Stimulated activated CD4-positive, alpha-beta T cell treated with anti-CD3 and anti-CD28 coated beads, Interleukin-1b, Interleukin-23, amount 100 ng/mL, for 48 hours (primary cell): ENCODE data around the gene MAP2K3.

Experiments used
- DNase-seq: peaks from one replicate; pipeline ENCODE4 v3.0.0-alpha.2; 2020

The MAP2K3 gene

DNA sequence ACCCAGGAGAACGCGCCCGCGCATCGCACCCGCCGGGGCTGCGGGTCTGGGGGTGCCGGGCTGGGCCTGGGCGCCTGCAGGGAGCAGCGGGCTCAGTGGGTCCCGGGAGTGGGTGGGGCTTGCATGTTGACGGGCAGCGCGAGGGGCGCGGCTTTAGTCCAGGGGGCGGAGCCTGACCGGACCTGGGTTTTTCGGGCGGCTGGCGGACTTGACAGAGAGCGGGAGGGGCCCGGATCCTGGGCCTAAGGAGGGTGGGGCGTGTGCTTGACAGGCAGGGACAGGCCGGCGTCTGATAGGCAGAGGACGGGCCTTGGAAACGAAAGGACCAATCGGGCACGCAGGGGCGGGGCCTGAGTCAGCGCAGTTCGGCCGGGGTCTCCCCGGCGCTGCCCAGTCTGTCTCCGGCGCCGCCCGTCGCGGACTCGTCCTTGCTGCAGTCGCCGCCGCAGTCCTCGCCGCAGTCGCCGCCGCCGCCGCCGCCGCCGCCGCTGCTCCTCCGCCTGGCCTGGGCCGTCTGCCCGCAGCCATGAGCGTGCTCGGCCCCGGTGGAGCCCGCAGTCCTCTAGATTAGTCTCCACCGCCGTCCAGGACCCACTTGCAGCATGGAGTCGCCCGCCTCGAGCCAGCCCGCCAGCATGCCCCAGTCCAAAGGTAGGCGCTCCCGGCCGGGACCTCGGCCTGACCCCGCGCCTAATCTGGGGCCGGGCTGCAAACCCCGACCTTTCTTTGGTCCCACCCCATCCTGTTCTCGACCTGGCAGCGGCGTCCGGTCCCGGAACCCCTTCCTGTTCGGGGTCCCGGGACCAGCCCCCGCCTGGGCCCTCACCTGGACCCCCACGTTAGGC lies at the start of gene MAP2K3:
Gene MAP2K3, plus strand, starts transcription at position 393 of the 845 bp plus-strand sequence. Its CDS starts 210 bp downstream, at position 603.
- DNase-seq: peak; percentile 98

DNA sequence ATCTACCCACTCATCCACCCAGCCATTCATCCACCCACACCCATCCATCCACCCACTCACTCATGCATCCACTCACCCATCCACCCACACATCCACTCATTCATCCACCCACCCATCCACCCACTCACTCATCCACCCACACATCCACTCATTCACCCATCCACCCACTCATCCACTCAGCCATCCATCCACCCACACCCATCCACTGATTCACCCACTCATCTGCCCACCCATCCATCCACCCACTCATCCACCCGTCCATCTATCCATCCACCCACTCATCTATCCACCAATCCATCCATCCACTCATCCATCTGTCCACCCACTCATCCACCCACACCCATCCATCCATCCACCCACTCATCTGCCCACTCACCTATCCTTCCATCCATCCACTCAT lies 48.6 kb upstream of the MAP2K3 start:
- DNase-seq: no peak

DNA sequence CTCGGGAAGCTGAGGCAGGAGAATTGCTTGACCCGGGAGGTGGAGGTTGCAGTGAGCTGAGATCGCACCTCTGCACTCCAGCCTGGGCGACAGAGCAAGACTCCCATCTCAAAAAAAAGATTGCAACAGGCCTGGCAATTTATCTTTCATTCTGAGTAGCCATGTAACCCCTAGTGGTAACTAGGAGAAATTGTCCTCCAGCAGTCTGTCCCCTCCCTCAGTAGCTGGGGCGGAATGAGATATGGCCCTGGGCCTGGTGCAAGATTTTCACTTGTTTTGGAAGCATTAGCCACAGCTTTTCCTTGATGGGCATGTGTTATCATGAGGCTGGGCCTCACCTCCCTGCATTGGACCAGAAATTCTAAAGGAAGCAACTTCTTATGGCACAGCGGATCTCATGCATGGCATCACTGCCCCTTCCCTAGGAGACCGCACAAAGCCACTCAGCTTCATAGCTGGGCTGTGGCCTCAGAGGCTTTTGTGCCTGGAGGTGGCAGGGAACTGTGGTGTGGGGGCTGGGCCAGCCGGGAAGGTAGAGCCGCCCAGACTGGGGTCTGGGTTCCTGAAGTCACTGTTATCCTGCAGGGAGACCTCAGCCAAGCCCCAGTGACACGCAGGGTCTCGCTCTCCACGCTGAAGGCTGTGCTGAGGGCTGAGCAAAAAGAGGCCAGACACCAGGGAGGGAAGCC lies 44.7 kb upstream of the MAP2K3 start:
- no peak for DNase-seq

DNA sequence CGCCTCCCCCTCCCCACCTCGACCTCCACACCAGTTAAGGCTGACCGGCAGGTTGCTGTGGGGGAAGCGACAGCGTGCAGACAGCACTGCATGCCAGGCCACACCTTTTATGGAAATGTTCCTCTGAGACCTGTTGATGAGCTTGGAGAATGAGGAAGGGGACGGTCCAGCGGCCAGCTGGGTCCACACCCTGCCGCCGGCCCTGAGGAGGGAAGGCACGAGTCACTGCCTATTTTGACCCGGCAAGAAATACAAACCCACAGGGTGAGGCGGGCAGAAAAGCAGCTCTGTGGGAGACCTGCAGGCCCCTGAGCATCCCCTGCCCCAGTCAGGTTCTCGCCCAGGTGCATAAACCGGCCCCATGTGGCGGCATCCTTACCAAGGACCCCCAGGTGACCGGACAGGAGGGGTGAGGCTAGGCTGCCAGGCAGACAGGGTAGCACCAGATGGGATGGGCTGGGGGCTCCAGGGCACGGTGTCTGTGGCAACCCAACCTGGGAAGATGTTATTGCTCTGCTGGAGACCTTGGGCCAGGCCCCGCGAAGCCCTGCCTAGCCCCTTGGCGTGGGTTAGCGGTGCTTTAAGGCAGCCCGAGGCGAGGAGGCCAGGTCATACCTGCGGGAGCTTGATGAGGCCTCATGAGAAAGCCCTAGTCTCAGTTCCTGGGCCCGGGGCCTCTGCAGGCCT lies 44.0 kb upstream of the MAP2K3 start:
- DNase-seq: no peak

DNA sequence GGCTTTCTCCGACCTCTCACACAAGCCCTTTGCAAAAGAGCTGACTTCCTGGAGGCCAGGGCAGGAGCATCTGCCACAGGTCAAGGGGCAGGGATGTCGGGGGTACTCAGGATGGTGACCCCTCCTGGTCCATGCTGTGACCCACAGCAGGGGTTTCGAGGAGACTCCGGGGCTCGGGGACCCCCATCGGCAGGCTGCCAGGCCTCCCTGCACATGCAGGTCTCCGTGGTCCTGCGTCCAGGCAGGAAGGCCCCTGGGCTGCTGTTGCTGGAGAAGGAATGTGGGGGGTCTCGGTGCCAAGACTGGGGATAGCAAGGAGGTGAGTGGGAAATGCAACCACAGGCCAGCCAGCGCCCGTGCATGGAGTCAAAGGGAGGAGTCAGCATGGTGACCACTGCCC lies 42.9 kb upstream of the MAP2K3 start:
- DNase-seq: no peak

DNA sequence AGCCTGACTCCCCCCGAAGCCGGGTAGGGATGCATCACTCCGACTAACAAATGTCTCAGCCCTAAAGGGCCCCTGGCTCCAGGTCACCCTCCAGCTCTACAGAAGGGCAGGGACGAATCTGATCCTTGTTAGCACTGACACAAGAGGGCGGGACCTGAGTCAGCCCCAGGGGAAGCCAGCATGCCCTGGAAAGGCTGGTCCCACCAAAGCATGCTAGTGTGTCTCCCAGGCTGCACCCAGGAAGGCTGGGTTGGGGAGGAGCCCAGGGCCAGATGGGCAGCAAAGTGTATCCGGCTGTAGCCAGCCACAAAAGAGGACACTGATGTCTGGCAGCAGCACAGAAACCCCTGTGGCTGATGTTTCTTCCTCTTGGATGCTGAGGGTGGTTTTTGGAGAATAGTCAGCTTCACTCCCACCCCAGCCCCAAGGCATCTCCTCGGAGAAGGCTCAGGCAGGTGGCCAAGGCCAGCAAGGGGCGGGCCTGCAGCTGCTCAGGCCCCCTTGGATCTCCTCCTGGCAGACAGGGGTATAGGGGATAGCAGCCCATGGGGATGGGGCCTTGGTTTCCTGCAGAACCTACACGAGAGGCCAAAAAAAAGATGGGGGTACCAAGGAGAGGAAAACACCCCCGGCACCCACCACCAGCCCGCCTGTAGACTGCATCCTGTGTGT lies 42.3 kb upstream of the MAP2K3 start:
- no peak for DNase-seq

DNA sequence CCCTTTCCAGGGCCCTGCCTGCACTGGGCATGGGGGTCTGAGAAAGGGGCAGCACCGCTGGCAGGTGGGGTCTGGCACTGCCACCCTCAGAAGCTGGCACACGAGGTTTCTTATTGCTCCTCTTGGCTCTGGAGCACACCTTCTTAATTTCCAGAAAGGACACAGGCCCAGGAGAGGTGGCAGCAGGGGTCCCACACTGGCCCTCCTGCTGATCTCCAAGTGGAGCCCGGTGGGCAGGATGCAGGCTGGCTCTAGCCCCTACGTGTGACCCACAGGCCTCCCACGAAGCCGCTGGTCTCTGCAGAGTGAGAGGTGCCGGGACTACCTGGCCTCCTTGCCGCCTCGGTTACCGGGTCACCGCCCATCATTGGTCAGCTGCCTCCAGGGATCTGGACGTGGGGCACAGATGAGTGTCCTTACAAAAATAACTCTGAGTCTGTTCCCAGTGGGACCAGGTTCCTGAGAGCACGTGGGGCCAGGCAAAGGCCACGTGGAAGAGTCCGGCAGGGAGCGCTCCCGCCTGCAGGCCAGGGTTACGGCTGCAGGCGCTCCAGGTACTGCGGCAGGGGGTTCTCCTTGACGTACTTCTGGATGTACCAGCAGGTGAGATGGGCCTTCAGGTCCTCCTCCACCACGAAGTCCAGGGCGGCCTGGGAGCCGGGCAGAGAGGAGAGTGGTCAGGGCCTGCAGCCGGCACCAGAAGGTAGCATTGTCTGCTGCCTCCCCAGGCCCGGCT lies 41.6 kb upstream of the MAP2K3 start:
- DNase-seq: no peak

DNA sequence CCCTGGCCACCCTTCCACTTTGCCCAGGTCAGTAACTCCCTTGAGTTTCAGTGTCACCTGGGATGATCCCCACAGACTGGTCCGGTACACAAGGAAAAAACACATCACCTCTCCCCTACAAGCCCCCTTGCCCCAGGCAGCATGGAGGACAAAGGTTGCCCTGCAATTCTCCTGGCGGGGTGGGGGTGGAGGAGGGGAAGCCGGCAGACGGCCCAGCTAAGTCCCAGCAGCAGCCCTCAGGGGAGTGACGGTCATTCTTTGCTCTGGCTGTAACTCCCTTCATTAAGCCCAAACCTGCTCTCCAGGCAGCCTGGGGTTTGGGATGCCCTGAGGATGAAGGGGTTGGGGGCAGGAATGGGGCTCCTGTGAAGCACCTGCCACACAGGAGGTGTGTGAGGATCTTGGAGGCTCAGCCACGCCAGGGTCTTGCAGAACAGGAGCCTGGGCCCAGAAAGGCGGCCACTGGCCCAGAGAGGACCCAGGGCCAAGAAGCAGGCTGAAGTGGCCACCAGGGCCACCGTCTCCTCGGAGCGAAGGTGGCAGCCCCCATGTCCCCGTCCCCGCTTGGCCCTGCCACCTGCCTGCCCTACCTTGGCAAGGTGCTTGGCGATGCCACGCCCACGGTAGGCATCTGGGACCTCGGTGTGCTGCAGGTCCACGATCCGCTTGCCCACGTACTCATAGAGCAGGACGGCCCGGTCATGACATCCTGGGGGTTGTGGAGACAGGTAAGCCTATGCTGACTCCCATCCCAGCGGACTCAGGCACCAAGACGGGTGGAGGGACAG lies 40.8 kb upstream of the MAP2K3 start:
- DNase-seq: no peak

DNA sequence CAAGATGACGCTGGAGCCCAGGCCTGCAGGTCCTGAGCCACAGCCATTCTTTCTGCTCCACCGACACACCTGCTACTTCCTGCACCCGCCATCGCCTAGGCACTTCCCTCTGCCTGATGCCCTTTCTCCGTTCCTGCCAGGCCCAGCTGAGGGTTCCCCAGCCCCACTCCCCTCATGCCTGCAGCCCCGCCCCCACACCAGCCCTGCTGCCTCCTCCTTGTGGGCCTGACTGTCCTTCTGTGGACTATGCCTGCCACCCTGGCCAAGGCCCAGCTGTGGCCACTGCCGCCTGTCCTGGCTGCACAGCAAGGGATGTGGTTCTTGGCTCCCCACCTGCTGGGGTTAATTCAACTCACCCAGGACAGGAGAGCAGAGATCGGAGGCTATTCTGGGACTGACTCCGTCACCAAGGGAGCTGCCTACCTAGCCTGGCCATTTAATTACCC lies 38.8 kb upstream of the MAP2K3 start:
- no peak for DNase-seq

DNA sequence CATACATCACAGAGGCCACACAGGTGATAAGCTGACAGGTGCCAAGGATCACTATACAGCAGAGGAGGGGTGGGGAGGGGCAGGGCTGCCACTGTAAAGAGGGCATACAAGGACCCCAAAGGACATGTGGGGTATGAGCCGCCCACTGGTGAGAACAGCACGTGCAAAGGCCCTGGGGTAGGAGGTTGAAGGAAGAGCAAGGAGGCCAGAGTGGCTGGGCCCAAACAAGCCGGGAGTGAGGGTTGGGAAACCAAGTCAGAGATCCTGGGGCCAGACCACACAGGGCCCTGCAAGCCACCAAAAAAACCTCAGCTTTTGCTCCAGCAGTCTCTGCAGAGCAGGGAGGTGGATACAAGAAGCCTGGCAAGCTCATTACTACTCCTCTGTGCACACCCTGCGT lies 37.8 kb upstream of the MAP2K3 start:
- no peak for DNase-seq

DNA sequence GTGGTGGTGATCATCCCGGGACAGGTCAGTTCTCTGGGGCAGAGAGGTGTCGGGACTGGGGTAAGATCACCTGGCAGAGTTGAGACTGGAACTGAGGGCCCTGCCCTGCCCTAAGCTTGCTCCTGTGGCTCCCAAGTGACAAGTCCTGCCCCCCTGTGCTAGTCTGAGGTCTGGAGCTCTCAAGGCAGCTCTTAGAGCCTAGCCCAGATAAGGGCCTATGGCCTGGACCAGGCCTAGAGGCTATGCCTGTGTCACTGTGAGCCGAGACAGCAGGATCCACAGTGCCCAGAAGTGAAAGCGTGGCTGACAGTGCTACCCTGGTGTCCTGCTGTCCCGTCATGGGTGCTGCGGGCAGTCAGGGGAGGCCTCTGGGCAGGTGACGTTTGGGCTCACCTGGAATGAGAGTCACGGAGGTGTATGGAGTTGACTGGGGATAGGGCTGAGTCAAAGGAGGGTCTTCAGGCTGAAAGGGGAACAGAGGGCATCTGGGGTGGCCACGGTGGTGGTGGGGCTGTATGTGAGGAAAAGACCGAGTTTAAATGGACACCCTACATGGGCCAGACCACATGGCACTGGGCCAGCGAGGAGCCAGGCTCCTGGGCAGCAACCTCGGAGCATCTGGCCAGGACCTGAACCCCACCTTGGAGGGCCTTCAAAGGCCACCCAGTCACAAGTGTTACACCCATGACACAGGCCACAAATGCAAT lies 36.8 kb upstream of the MAP2K3 start:
- no peak for DNase-seq

DNA sequence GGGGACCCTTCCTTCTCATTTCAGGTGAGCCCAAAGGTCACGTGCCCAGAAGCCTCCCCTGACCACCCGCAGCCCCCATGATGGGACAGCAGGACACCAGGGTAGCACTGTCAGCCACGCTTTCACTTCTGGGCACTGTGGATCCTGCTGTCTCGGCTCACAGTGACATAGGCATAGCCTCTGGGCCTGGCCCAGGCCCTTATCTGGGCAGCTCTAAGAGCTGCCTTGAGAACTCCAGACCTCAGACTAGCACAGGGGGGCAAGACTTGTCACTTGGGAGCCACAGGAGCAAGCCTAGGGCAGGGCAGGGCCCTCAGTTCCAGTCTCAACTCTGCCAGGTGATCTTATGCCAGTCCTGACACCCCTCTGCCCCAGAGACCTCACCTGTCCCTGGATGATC lies 36.0 kb upstream of the MAP2K3 start:
- no peak for DNase-seq

DNA sequence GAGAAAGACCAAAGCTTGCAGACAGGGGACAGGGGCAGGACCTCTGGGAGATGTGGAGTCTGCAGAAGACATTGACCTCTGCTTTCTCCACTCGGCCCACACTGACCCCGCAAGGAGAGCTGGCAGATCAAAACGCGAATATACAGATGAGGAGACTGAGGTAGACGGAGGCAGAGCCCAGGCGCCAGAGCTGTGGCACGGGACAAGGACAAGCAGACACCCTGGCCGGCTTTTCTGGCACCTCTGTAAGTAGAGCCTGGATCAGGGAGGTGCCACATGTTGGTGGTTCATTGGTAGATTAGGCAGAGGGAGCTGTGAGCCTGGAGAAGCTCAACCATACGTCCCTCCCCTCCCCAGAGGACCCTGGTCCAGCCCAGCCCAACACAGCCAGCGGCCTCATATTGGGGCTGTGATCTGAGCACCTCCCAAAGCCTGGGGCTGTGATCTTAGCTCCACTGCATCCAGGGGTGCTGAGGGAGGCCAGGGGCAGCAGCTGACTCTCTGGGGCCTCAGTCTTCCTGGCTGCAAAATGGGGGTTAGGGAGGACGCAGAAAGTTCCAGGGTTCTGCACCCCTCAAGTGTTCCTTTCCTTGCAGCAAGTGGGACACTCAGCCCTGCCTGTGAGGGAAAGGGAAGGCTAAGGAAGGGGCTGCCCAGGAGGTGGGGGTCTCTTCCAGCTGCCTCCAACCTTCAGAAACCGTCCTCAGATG lies 35.3 kb upstream of the MAP2K3 start:
- DNase-seq: no peak

DNA sequence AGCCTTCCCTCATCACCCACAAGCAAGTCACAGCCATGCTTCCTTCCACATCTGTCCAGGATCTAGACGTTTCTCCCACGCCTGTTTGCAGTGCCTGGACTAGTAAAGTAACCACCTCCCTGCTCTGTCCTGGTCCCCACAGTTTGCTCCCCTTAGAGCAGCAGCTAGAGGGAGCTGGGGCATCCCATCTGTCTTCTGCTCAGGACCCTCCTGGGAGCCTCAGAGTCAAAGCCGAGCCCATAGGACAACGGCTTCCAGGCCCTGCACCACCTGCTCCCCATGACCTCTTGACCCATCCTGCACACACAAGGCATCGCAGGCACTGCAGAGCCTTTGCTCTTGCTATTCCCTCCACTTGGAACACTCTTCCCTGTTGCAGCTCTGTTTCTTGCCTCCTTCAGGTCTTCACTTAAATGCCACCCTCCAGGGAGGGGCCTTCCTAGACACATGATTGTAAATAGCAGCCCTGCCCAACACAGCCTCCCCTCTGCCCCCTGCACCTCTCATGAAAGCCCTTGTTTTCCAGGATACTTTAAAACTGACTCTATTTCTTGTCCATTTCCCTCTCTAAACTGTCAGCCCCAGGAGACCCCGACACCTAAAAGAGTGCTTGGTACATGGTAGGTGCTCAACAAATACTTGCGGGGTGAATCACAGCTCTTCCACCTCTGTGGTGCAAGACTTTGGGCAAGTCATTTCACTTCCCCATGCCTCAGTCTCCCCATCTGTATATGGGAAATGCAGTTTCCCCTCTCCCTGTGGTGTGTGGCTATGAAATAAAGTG lies 34.4 kb upstream of the MAP2K3 start:
- DNase-seq: no peak

DNA sequence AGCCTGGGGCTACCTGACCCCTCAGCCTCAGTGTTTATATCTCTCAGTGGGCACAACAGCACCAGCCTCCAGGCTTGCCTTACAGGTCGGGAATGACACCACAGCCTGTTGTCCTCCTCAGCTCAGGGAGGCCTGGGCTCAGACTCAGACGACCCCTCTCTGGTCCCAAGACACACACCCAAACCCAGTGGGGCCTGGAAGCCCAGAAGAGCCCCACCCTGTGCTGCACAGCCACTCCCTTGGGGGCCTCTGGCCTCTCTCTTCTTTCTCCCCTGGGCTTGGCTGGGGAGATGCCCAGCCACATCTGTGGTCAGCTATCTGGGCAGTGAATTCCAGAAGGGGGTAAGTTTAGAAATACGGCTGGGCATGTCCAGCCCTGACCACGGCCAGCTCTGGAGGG lies 33.7 kb upstream of the MAP2K3 start:
- DNase-seq: no peak

DNA sequence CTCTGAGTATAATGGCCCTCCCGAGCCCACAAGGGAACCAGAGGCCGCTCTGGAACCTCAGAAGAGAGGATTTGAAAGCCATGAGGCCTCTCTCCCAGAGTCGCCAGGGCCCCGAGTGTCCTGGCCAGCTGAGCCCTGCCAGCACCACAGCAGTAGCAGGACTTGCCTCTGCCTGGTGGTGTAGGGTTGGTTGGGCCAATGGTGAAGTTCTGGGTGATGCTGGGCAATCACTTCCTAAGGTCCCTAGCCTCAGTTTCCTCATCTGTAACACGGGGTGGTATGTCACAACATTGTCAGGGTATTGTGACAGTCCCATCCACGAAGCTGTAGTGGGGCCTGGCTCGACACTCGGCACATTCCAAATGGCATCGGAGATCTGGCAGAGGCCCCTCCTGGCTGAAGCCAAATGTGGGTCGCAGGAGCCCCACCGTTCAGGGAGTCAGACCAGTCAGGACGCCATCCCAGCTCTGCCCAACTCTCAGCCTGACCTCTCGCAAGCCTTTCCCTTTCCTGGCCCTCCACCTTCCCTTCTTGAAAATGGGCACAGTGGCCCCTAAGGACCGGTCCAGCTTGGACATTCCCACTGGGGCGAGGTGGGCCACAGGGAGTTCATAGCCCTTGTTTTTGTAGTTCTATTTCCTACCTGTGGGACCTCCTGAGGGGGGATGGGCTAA lies 33.0 kb upstream of the MAP2K3 start:
- DNase-seq: no peak

DNA sequence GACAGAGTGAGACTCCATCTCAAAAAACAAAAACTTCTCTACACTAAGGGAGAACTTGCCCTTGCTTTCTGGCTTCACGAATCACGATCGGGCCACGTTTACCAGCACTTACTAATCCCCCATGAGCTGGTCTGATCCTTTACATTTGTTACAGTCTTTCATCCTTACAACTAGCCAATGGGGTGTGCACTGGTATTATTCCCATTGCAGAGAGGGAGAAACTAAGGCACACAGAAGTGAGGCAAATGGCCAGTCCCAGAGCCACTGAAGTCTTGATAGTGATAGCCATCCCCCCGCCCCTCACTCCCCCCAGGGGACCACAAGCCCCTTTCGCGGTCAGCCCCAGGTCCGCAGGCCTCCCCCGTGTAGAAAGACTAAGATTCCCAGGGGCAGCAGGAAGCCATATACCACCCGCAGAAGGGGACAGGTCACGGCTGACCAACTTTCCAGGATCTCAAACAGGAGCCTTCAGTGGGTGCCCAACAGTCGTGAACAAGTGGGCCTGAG lies 32.2 kb upstream of the MAP2K3 start:
- no peak for DNase-seq

DNA sequence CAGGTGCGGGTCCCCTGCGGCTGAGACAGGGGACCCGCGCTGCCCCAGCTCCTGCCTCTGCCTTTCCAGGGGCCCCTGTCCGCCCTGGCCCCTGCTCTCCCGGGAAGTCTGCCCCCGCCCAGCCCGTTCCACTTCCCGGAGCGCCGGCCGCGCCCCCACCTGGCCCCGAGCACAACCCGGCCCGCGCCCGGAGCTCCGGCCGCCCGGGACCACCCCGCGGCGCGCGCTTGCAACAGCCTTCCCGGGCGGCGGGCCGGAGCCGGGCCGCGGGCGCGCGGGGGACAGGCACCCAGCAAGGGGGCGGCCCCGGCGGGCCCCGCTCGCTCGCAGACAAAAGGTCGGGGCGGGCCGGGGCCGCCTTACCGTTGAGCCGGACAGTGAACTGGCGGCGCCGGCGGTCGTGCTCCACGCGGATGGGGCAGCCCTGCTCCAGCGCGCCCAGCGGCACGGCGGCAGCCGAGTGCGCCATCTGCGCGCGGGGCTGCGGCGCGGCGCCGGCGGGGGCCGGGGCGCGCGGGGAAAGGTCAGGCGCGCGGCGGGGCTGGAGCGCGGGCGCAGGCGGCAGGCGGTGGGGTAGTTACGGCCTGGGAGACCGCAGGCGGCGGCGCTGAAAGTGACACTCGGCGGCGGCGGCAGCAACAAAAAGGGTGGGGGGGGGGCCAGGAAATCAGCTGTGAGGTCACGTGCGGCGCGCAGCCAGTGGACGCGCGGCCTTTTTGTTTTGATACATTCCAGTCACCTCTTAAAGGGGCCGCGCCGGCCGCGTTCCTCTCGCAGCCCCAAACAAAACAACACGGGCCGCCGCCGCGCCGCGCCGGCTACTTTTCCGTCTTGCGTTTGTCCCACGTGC lies 31.5 kb upstream of the MAP2K3 start, which contains the start of gene NATD1:
Gene NATD1, minus strand, starts transcription at position 615 of the 850 bp plus-strand sequence. Its CDS starts 146 bp downstream, at position 469.
- DNase-seq: peak; percentile 73
